KMS-11 (cell line): Measurements from ENCODE around the gene CUTA.

ENCODE experiments used
- H2AFZ ChIP-seq: fragments of 200-600 bp; sonication (generic); 2 replicates; pipeline ENCODE4 v1.6.1; 2016; ENCODE audit warnings: antibody characterized with exemption, mixed run types, low read depth
- H3K27ac ChIP-seq: fragments of 200-600 bp; sonication (generic); 2 replicates; pipeline ENCODE4 v1.6.1; 2016; ENCODE audit warnings: mild to moderate bottlenecking, mixed run types
- H3K27me3 ChIP-seq: fragments of 200-600 bp; sonication (generic); 2 replicates; pipeline ENCODE4 v1.6.1; 2017; ENCODE audit warnings: mild to moderate bottlenecking, low read depth, mixed run types, moderate library complexity; ENCODE audit not compliant: insufficient read depth
- H3K36me3 ChIP-seq: fragments of 200-600 bp; sonication (generic); 2 replicates; pipeline ENCODE4 v1.6.1; 2017; ENCODE audit warnings: mild to moderate bottlenecking, mixed run types; ENCODE audit not compliant: insufficient read depth
- H3K4me1 ChIP-seq: fragments of 200-600 bp; sonication (generic); 2 replicates; pipeline ENCODE4 v1.6.1; 2016; ENCODE audit warnings: mild to moderate bottlenecking, low read depth, mixed run types; ENCODE audit not compliant: poor library complexity, severe bottlenecking
- H3K4me2 ChIP-seq: fragments of 200-600 bp; sonication (generic); 2 replicates; pipeline ENCODE4 v1.7.0; 2016; ENCODE audit warnings: mild to moderate bottlenecking, mixed run types
- H3K4me3 ChIP-seq: fragments of 200-600 bp; sonication (generic); IDR thresholded peaks from 2 replicates; pipeline ENCODE4 v1.6.1; 2017; ENCODE audit warnings: low read depth, low read length, mixed read lengths; ENCODE audit not compliant: insufficient read depth
- H3K79me2 ChIP-seq: fragments of 200-600 bp; sonication (generic); 2 replicates; pipeline ENCODE4 v1.6.1; 2016; ENCODE audit warnings: low read depth, mixed run types; ENCODE audit not compliant: insufficient read depth
- H3K9ac ChIP-seq: fragments of 200-600 bp; sonication (generic); 2 replicates; pipeline ENCODE4 v1.6.1; 2016; ENCODE audit warnings: mild to moderate bottlenecking, mixed run types
- H4K20me1 ChIP-seq: fragments of 200-600 bp; sonication (generic); 2 replicates; pipeline ENCODE4 v1.6.1; 2016; ENCODE audit warnings: mild to moderate bottlenecking, mixed run types; ENCODE audit not compliant: insufficient read depth
- CTCF ChIP-seq: fragments of 200-600 bp; sonication (generic); conservative IDR thresholded peaks from 2 replicates; pipeline ENCODE4 v1.6.1; 2017; ENCODE audit warnings: low read depth, mild to moderate bottlenecking, antibody characterized with exemption, low read length, moderate library complexity, mixed read lengths

Gene CUTA

DNA sequence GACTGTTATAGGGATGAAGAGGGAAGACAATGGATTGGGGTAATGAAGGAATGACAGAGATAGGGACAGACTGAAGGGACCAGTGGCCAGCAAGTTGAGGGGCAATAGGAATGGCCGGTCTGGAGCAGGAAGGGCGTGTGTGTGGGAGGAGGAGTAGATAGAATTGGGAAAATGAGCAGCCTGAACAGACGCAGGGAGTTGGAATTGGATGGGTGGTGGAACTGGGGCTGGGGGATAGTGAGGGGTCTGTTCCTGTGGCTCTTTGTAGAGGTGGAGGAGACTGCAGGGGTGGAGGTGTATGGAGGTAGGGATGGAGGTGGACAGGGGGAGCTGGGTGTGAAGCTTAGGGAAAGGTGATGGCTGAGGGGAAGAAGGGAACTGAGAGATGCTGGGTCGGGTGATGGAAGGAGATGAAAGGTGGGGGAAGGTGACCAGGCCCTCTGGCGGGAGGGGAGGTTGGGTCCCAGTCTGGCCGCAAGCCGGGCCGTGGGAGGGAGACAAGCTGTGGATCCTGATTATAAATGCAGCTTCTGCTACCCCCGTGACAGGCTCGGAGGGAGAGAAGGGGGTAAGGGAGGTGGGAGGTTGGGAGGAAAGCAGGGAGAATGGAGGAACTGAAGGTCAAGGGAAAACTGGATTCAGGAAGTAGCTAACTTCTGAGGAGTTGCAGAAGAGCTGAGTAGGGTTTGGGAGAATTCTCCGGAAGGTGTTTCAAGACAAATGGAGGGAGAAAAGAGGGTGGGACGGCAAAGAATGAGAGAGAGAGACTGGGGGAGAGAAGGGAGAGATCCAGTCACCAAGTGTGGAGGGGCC, 7.2 kb upstream of the CUTA start:
- H3K4me3 ChIP-seq, result no peak overlapping the region
- peak overlapping the region; percentile 58 for H2AFZ ChIP-seq
- H3K27ac ChIP-seq, result peak overlapping the region; percentile 43
- H3K4me1 ChIP-seq, result peaks cover 32% of the 10 kb centered on the region
- H3K9ac ChIP-seq, result peak overlapping the region; percentile 55; the same call in 1 of the 2 replicates
- no peaks in the 10 kb centered on the region for H3K36me3 ChIP-seq
- H3K4me2 ChIP-seq, result peak overlapping the region; percentile 99
- no peaks in the 10 kb centered on the region for H3K79me2 ChIP-seq
- H3K27me3 ChIP-seq, result no peaks in the 10 kb centered on the region
- TF ChIP-seq CTCF, result no peak
- no peaks in the 10 kb centered on the region for H4K20me1 ChIP-seq

GRCh38 chr6:33423777-33424176, 5.9 kb upstream of the CUTA start:
- H3K27ac ChIP-seq, result no peak overlapping the region
- TF ChIP-seq CTCF, result no peak

GRCh38 chr6:33421344-33421643, 3.4 kb upstream of the CUTA start:
- no peaks in the 10 kb centered on the region for H3K27me3 ChIP-seq
- H3K9ac ChIP-seq, result no peak overlapping the region
- H3K79me2 ChIP-seq, result peaks cover 14% of the 10 kb centered on the region
- H3K4me2 ChIP-seq, result no peak overlapping the region
- no peak overlapping the region for H3K27ac ChIP-seq
- no peak for TF ChIP-seq CTCF
- no peak overlapping the region for H2AFZ ChIP-seq
- no peaks in the 10 kb centered on the region for H4K20me1 ChIP-seq
- peaks cover 33% of the 10 kb centered on the region for H3K4me1 ChIP-seq
- H3K4me3 ChIP-seq, result no peak overlapping the region
- H3K36me3 ChIP-seq, result no peaks in the 10 kb centered on the region

More at GRCh38 chr6:33423777-33424176, 5.9 kb upstream of the CUTA start:
- Histone ChIP-seq H3K4me1 (peaks cover 34% of the 10 kb centered on the region), H2AFZ (no peak overlapping the region), H3K4me3 (no peak overlapping the region), H3K4me2 (peak overlapping the region; percentile 99; the same call in 1 of the 2 replicates), H3K27me3 (no peaks in the 10 kb centered on the region), H3K9ac (no peak overlapping the region), H3K79me2 (no peaks in the 10 kb centered on the region), H4K20me1 (no peaks in the 10 kb centered on the region), H3K36me3 (no peaks in the 10 kb centered on the region)

- peaks cover 39% of the 10 kb centered on the region for H3K4me1 ChIP-seq
- no peak overlapping the region for H3K9ac ChIP-seq
- peaks cover 20% of the 10 kb centered on the region for H3K79me2 ChIP-seq
- H3K27ac ChIP-seq, result no peak overlapping the region
- H2AFZ ChIP-seq, result no peak overlapping the region
- no peak overlapping the region for H3K4me2 ChIP-seq
- no peaks in the 10 kb centered on the region for H3K27me3 ChIP-seq
- no peaks in the 10 kb centered on the region for H4K20me1 ChIP-seq
- no peak for TF ChIP-seq CTCF
- H3K4me3 ChIP-seq, result no peak overlapping the region
- H3K36me3 ChIP-seq, result no peaks in the 10 kb centered on the region
Observed at GRCh38 chr6:33420491-33421343, 2.8 kb upstream of the CUTA start.
